GM23338 (cell line): ENCODE data around the gene GPR146. TPM values are rescaled to one million over a fixed set of nuclear protein-coding genes. Genes with fewer than 3 reads are reported as not detected.

Experiments used
- ATAC-seq: fragments of 200-7000 bp; cut with Tn5 transposase; 3 replicates; pipeline ENCODE4 v1.9.1; 2020
- DNase-seq: peaks from one replicate; pipeline ENCODE4 v3.0.0-alpha.2; 2015; ENCODE audit warnings: low spot score
- H2AFZ ChIP-seq: fragments of 200-600 bp; sonication (generic); 2 replicates; pipeline ENCODE4 v1.8.0; 2016; ENCODE audit warnings: antibody characterized with exemption, mild to moderate bottlenecking, moderate library complexity
- H3F3A ChIP-seq: fragments of 200-600 bp; sonication (generic); replicated peaks from 2 replicates; pipeline ENCODE4 v1.8.0; 2017; ENCODE audit warnings: antibody characterized with exemption, mixed run types, low read depth
- H3K27ac ChIP-seq: fragments of 200-600 bp; sonication (generic); 2 replicates; pipeline ENCODE4 v1.6.1; 2016; ENCODE audit warnings: low read depth
- H3K27me3 ChIP-seq: fragments of 200-600 bp; sonication (generic); 2 replicates; pipeline ENCODE4 v1.8.0; 2016; ENCODE audit warnings: mild to moderate bottlenecking, mixed run types, moderate library complexity; ENCODE audit not compliant: insufficient read depth
- H3K36me3 ChIP-seq: fragments of 200-600 bp; sonication (generic); 2 replicates; pipeline ENCODE4 v1.8.0; 2016; ENCODE audit warnings: mild to moderate bottlenecking; ENCODE audit not compliant: insufficient read depth
- H3K4me1 ChIP-seq: fragments of 200-600 bp; sonication (generic); 2 replicates; pipeline ENCODE4 v1.8.0; 2016; ENCODE audit warnings: mild to moderate bottlenecking, moderate library complexity; ENCODE audit not compliant: insufficient read depth
- H3K4me2 ChIP-seq: fragments of 200-600 bp; sonication (generic); 2 replicates; pipeline ENCODE4 v1.7.1; 2017; ENCODE audit warnings: mixed run types
- H3K4me3 ChIP-seq: fragments of 200-600 bp; sonication (generic); 2 replicates; pipeline ENCODE4 v1.6.1; 2016; ENCODE audit warnings: mixed run types
- H3K79me2 ChIP-seq: fragments of 200-600 bp; sonication (generic); replicated peaks from 2 replicates; pipeline ENCODE4 v1.8.0; 2017; ENCODE audit warnings: mild to moderate bottlenecking; ENCODE audit not compliant: insufficient read depth
- H3K9me2 ChIP-seq: fragments of 200-600 bp; sonication (generic); 2 replicates; pipeline ENCODE4 v1.8.0; 2017; ENCODE audit not compliant: insufficient read depth
- H4K20me1 ChIP-seq: fragments of 200-600 bp; sonication (generic); replicated peaks from 2 replicates; pipeline ENCODE4 v1.8.0; 2017; ENCODE audit warnings: mild to moderate bottlenecking; ENCODE audit not compliant: insufficient read depth
- H3K27ac Mint-ChIP-seq: 2 replicates; pipeline ENCODE4 v1.8.0; 2020; ENCODE audit warnings: inconsistent platforms, mild to moderate bottlenecking, moderate library complexity, mixed read lengths
- H3K27me3 Mint-ChIP-seq: 3 replicates; pipeline ENCODE4 v1.8.0; 2022; ENCODE audit warnings: low read depth, mild to moderate bottlenecking, moderate library complexity, mixed read lengths, inconsistent platforms; ENCODE audit not compliant: insufficient read depth, poor library complexity
- H3K36me3 Mint-ChIP-seq: 3 replicates; pipeline ENCODE4 v1.8.0; 2021; ENCODE audit warnings: low read depth, mild to moderate bottlenecking, inconsistent platforms, moderate library complexity, mixed read lengths
- H3K4me1 Mint-ChIP-seq: 3 replicates; pipeline ENCODE4 v1.8.0; 2020; ENCODE audit warnings: mild to moderate bottlenecking, inconsistent platforms, mixed read lengths
- H3K4me3 Mint-ChIP-seq: 3 replicates; pipeline ENCODE4 v1.8.0; 2021; ENCODE audit warnings: moderate library complexity, mild to moderate bottlenecking, inconsistent platforms, mixed read lengths
- H3K9me3 Mint-ChIP-seq: 3 replicates; pipeline ENCODE4 v1.8.0; 2020; ENCODE audit warnings: moderate library complexity, mild to moderate bottlenecking, inconsistent platforms, mixed read lengths
- CREB1 ChIP-seq: fragments of 250-450 bp; sonication (Bioruptor Pico); IDR thresholded peaks from 2 replicates; pipeline ENCODE4 v1.5.0; 2020; ENCODE audit warnings: low read depth, mild to moderate bottlenecking, moderate library complexity
- EZH2 ChIP-seq: fragments of 200-600 bp; sonication (generic); IDR thresholded peaks from one replicate; pipeline ENCODE4 v1.8.0; 2017; ENCODE audit warnings: antibody characterized with exemption, mild to moderate bottlenecking, low read depth; ENCODE audit not compliant: unreplicated experiment
- EZH2phosphoT487 ChIP-seq: fragments of 200-600 bp; sonication (generic); IDR thresholded peaks from one replicate; pipeline ENCODE4 v1.8.1; 2018; ENCODE audit warnings: antibody characterized with exemption; ENCODE audit not compliant: unreplicated experiment
- JUNB ChIP-seq: IDR thresholded peaks from one replicate; pipeline ENCODE4 v1.6.1; 2016; ENCODE audit warnings: antibody characterized with exemption; ENCODE audit not compliant: unreplicated experiment
- NANOG ChIP-seq: IDR thresholded peaks from 2 replicates; pipeline ENCODE4 v1.6.1; 2016; ENCODE audit warnings: antibody characterized with exemption, borderline replicate concordance
- POLR2AphosphoS5 ChIP-seq: IDR thresholded peaks from 2 replicates; pipeline ENCODE4 v1.6.1; 2016; ENCODE audit warnings: antibody characterized with exemption, low read depth
- REST ChIP-seq: IDR thresholded peaks from one replicate; pipeline ENCODE4 v1.6.1; 2018; ENCODE audit warnings: antibody characterized with exemption; ENCODE audit not compliant: unreplicated experiment
- STAT1 ChIP-seq: IDR thresholded peaks from one replicate; pipeline ENCODE4 v1.6.1; 2016; ENCODE audit warnings: antibody characterized with exemption; ENCODE audit not compliant: unreplicated experiment
- ZNF114 ChIP-seq: fragments of 250-450 bp; sonication (Bioruptor Pico); IDR thresholded peaks from 2 replicates; pipeline ENCODE4 v1.5.0; 2020; ENCODE audit warnings: mild to moderate bottlenecking, moderate library complexity
- ZNF331 ChIP-seq: fragments of 250-450 bp; sonication (Bioruptor Pico); IDR thresholded peaks from 2 replicates; pipeline ENCODE4 v1.5.0; 2020; ENCODE audit warnings: low read depth, mild to moderate bottlenecking, moderate library complexity
- ZNF462 ChIP-seq: fragments of 250-450 bp; sonication (Bioruptor Pico); IDR thresholded peaks from 2 replicates; pipeline ENCODE4 v1.5.0; 2020; ENCODE audit warnings: mild to moderate bottlenecking, moderate library complexity
- polyA plus RNA-seq: library from polyadenylated mRNA; unstranded; fragments of >200 nt; fragmentation: Nextera tagmentation; extraction: Ambion mirVana; gene quantifications from 2 replicates; pipeline ENCODE4 v1.2.1, GENCODE V29; 2016
- total RNA-seq: library from RNA; depleted of rRNA; stranded (reverse); fragments of >200 nt; shearing (Covaris generic); gene quantifications from 2 replicates; pipeline ENCODE4 v1.2.3, GENCODE V29; 2014
- TF ChIP-seq, protein P1 (sequence below), 2 experiments: fragments of 200-600 bp in 1 of 2; sonication (generic) in 1 of 2; conservative IDR thresholded peaks; 2 replicates each; pipeline versions ENCODE4 v1.5.1 to v1.6.1; 2016 to 2017; ENCODE audit warnings: antibody characterized with exemption in 2 of 2, low read depth in 2 of 2, mild to moderate bottlenecking in 2 of 2, moderate library complexity in 1 of 2
- TF ChIP-seq, protein P2 (sequence below): IDR thresholded peaks from 2 replicates; pipeline ENCODE4 v1.6.1; 2016; ENCODE audit warnings: antibody characterized with exemption

The GPR146 gene
- total and polyA plus RNA-seq, 2 experiments from 2014 or later, result 0.28 to 0.37 TPM

GRCh38 chr7:1008733-1009363 lies 35.5 kb upstream of the GPR146 start:
- H3K27ac Mint-ChIP-seq, result no peak overlapping the region; the same call in 1 of the 2 replicates
- H4K20me1 ChIP-seq, result peaks cover 6% of the 10 kb centered on the region; the same call in 1 of the 2 replicates
- H3K4me1 Mint-ChIP-seq, result no peaks in the 10 kb centered on the region
- TF ChIP-seq POLR2AphosphoS5 (no peak), ZNF462 (no peak), CREB1 (CRISPR knock-in tag) (no peak), NANOG (no peak), REST (no peak), EZH2 (no peak), STAT1 (no peak), ZNF114 (CRISPR knock-in tag) (no peak), JUNB (no peak), EZH2phosphoT487 (no peak), ZNF331 (CRISPR knock-in tag) (no peak)
- TF ChIP-seq, protein P1, sequence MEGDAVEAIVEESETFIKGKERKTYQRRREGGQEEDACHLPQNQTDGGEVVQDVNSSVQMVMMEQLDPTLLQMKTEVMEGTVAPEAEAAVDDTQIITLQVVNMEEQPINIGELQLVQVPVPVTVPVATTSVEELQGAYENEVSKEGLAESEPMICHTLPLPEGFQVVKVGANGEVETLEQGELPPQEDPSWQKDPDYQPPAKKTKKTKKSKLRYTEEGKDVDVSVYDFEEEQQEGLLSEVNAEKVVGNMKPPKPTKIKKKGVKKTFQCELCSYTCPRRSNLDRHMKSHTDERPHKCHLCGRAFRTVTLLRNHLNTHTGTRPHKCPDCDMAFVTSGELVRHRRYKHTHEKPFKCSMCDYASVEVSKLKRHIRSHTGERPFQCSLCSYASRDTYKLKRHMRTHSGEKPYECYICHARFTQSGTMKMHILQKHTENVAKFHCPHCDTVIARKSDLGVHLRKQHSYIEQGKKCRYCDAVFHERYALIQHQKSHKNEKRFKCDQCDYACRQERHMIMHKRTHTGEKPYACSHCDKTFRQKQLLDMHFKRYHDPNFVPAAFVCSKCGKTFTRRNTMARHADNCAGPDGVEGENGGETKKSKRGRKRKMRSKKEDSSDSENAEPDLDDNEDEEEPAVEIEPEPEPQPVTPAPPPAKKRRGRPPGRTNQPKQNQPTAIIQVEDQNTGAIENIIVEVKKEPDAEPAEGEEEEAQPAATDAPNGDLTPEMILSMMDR (conservative IDR thresholded peaks at IDR 0.05; ENCODE audit: low read depth in 2 of 2), result no peak
- TF ChIP-seq, protein P2, sequence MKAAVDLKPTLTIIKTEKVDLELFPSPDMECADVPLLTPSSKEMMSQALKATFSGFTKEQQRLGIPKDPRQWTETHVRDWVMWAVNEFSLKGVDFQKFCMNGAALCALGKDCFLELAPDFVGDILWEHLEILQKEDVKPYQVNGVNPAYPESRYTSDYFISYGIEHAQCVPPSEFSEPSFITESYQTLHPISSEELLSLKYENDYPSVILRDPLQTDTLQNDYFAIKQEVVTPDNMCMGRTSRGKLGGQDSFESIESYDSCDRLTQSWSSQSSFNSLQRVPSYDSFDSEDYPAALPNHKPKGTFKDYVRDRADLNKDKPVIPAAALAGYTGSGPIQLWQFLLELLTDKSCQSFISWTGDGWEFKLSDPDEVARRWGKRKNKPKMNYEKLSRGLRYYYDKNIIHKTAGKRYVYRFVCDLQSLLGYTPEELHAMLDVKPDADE, result no peak
- no peaks in the 10 kb centered on the region for H3K4me1 ChIP-seq
- H3K4me3 ChIP-seq, result no peak overlapping the region
- H3K9me2 ChIP-seq, result no peaks in the 10 kb centered on the region
- no peak for DNase-seq
- no peak overlapping the region for H3K27ac ChIP-seq
- ATAC-seq, result no peak
- H3K36me3 Mint-ChIP-seq, result peaks cover 11% of the 10 kb centered on the region
- H3K4me2 ChIP-seq, result no peak overlapping the region
- H2AFZ ChIP-seq, result no peak overlapping the region
- 0 out of 2 replicates have a peak, but pooled peaks cover 3% of the 10 kb centered on the region for H3K79me2 ChIP-seq
- no peaks in the 10 kb centered on the region for H3K36me3 ChIP-seq
- no peaks in the 10 kb centered on the region; the same call in 2 of the 3 replicates for H3K9me3 Mint-ChIP-seq
- 0 out of 2 replicates have a peak, but pooled peaks cover 3% of the 10 kb centered on the region for H3F3A ChIP-seq
- no peaks in the 10 kb centered on the region for H3K27me3 ChIP-seq
- H3K27me3 Mint-ChIP-seq, result peaks cover 20% of the 10 kb centered on the region
- H3K4me3 Mint-ChIP-seq, result no peak overlapping the region
